ENCODE results near the gene METTL16.

METTL16 gene

DNA sequence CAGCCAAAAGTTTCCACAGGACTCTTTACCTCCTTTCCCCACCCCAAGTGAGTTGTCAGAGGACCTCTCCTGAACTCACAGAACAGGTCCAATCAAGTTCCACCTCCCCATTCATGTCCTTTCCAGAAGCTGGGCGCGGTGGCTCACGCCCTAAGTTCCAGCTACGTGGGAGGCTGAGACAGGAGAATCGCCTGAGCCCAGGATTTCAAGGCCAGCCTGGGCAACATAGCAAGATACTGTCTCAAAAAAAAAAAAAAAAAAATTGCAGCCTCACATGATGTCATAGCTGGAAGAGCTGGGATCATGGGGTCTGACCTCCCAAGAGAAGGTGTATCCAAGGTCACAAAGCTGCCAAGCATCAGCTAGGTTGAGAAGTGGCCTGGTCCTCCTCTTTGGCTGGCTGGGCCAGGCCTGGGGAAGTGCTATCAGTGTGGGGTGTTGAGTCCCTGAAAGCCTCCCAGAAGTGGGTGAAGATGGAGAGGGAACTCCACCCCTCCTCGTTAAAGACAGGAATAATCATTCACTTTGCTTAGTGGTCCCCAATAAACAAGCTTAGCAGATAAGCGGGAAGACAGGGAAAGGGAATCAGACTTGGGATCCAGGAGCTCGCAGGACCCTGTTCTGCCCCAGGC is 105.3 kb downstream of the METTL16 start:
- H3K9me3 Mint-ChIP-seq: no peaks in the 10 kb centered on the region
- intact Hi-C loops (cut with micrococcal nuclease): no loop called here
- no peaks in the 10 kb centered on the region for H3K27me3 Mint-ChIP-seq
- peak overlapping the region; percentile 49 for H3K4me3 Mint-ChIP-seq
- H3K4me1 Mint-ChIP-seq (ENCODE audit: low read depth): peaks cover 58% of the 10 kb centered on the region
- H3K27ac Mint-ChIP-seq: peak overlapping the region; percentile 95
- peaks cover 14% of the 10 kb centered on the region for H3K36me3 Mint-ChIP-seq (ENCODE audit: low read depth)

DNA sequence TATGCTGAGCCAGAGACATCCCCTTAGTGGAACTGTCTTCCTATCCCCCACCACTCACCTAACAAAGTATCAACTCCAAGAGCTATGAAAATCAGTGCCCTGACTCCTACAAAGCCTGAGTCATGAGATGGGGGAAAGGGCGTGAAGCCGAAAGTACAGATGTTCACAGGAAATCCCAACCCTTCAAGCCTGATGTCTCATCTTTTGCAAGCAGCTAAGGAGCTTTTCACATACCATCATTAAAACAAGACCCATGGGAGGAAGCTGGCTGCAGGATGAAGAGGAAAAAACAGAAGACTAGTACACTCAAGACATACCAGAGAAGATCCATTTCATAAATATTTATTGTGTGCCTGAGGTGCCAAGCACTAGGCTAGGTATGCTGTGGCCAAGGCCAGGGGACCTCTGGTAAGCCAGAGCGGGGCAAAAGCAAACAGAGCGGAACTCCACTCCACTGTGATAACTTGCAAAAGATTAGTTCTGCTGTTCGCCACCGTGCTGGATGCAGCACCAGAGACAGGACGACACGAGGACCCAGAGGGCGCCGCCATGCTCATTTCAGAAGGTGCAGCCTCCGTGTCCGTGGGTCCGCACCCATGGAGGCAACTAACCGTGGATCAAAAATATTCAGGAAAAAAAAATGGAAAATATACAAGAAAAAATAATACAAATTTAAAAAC is 106.3 kb downstream of the METTL16 start:
- Mint-ChIP-seq H3K9me3 (no peaks in the 10 kb centered on the region), H3K36me3 (ENCODE audit: low read depth) (peaks cover 11% of the 10 kb centered on the region), H3K4me1 (ENCODE audit: low read depth) (peaks cover 58% of the 10 kb centered on the region), H3K27ac (peak overlapping the region; percentile 95), H3K4me3 (peak overlapping the region; percentile 24), H3K27me3 (no peaks in the 10 kb centered on the region)
- intact Hi-C loops (cut with micrococcal nuclease): no loop called here

DNA sequence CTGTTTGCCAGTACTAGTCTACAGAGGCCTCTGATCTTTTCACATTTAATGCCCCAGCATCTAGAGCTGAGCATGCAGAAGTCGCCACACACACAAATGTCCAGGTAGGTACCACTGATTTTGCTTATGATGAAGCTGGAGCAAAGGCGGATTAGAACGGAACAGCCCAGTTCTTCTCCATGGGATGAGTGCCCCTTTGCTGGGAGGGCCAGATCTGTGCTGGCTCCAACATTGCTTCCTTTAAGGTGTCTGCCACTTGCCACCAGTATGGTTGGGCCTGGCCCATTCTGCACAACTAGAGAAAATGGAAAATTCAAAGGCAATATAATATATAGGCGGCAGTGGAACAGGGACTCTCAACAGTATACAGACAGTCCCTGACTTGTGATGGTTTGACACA is 108.6 kb downstream of the METTL16 start:
- H3K27ac Mint-ChIP-seq: peak overlapping the region; percentile 95

DNA sequence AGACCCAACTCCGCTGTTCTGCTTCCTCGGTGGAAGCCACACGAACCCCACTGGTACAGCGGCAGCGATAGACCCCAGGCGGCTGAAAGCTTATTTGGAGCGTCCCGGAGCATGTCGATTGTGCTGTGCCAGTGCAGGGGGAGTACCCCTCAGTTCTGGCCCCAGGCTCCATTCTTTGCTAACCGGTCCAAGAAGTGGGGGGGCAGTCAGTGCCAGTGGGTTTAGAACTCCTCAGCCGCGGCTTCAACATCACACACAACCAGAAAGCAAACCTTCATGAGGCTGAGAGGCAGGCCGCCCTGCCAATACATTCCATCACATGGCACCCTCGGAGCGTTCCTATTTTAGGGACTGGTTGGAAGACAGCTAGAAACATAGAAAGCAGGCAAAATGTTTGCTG is 109.1 kb downstream of the METTL16 start:
- H3K9me3 Mint-ChIP-seq: no peaks in the 10 kb centered on the region
- peaks cover 73% of the 10 kb centered on the region for H3K4me1 Mint-ChIP-seq (ENCODE audit: low read depth)
- H3K4me3 Mint-ChIP-seq: peak overlapping the region; percentile 71
- H3K36me3 Mint-ChIP-seq (ENCODE audit: low read depth): peaks cover 25% of the 10 kb centered on the region
- intact Hi-C loops (cut with micrococcal nuclease): no loop called here
- peak overlapping the region; percentile 95 for H3K27ac Mint-ChIP-seq
- no peaks in the 10 kb centered on the region for H3K27me3 Mint-ChIP-seq

More for the DNA sequence above, 108.6 kb downstream of the METTL16 start:
- Mint-ChIP-seq H3K36me3 (ENCODE audit: low read depth) (peaks cover 25% of the 10 kb centered on the region), H3K9me3 (no peaks in the 10 kb centered on the region), H3K4me3 (no peak overlapping the region), H3K27me3 (no peaks in the 10 kb centered on the region), H3K4me1 (ENCODE audit: low read depth) (peaks cover 73% of the 10 kb centered on the region)
- intact Hi-C loops (cut with micrococcal nuclease): no loop called here

DNA sequence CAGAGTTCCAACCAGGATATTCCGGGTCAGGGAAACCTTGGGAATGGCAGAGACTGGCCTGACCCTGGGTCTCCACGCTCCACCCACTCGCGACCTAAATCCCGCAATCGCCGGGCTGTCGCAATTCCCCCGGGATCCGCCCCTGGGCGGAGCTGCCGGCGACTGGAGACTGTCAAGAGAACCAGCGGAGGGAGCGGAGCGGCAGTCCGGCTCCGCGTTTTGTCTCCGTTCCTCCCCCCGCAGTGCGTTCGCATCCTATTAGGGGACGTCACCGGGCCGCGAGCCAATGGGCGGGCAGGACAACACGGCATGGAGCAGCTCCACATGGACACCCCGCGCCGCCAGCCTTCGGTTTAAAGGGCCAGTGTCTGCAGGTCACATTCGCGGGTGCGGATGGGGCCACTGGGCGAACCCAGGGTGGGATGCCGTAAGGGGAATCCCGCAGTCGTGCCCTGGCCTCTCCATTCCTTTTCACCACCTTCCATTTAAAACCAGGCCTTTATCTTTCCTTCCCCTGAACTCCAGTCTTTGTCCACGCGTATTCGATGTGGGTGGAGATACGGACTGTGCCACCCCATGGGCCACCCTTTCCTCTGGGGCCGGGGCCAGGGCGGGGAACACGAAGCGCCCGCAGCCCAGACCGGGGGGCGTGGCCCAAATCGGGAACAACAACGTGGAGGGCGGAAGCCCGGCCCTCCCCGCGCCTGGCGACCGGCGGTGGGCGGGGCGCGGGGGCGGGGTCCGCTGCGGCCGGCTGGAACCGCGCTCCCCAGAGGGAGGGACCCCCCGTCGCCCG is 110.1 kb downstream of the METTL16 start:
- H3K27ac Mint-ChIP-seq: peak overlapping the region; percentile 95
- peaks cover 73% of the 10 kb centered on the region for H3K4me1 Mint-ChIP-seq (ENCODE audit: low read depth)
- no peaks in the 10 kb centered on the region for H3K9me3 Mint-ChIP-seq
- H3K36me3 Mint-ChIP-seq (ENCODE audit: low read depth): peaks cover 27% of the 10 kb centered on the region
- H3K27me3 Mint-ChIP-seq: no peaks in the 10 kb centered on the region
- peak overlapping the region; percentile 99 for H3K4me3 Mint-ChIP-seq
- intact Hi-C loops (cut with micrococcal nuclease): loop anchor here (1.0 kb wide), 1 partner anchor 9 kb away; no protein-coding TSS in a partner anchor

DNA sequence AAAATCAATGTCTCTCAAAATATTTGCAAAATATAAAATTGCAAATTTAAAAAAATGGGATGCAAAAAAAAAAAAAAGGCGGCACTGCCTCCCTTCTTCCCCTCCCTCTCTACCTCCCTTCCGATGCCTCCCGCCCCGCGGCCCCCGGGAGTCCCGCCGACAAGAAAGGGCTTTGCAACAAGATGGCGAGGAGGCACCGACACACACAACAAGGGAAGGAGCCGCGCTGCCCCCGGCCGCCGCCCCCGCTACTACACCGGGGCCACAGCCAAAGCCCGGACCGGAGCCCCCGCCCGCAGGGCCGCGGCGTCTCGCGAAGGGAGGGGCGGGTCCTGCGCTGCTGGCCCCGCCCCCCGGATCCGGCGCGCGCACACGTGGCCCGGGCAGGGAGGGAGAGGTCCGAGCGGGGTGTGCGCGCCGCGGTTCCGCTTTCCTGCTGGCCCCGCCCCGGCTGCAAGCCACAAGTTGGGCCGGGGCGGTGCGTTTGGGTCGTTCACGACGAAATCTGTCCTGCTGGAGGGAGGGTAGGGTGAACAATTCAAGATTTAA is 110.7 kb downstream of the METTL16 start, which contains the start of gene MNT:
Gene MNT, minus strand, starts transcription at position 184 of the 549 bp plus-strand sequence. CDS start 348 bp downstream, outside the sequence.
- peaks cover 73% of the 10 kb centered on the region for H3K4me1 Mint-ChIP-seq (ENCODE audit: low read depth)
- peaks cover 33% of the 10 kb centered on the region for H3K36me3 Mint-ChIP-seq (ENCODE audit: low read depth)
- H3K9me3 Mint-ChIP-seq: no peaks in the 10 kb centered on the region
- intact Hi-C loops (cut with micrococcal nuclease): loop anchor here (1.0 kb wide), 1 partner anchor 9 kb away; no protein-coding TSS in a partner anchor
- H3K27ac Mint-ChIP-seq: peak within 1 kb of the TSS; percentile 95
- H3K4me3 Mint-ChIP-seq: peak within 1 kb of the TSS; percentile 99
- no peaks in the 10 kb centered on the region for H3K27me3 Mint-ChIP-seq

DNA sequence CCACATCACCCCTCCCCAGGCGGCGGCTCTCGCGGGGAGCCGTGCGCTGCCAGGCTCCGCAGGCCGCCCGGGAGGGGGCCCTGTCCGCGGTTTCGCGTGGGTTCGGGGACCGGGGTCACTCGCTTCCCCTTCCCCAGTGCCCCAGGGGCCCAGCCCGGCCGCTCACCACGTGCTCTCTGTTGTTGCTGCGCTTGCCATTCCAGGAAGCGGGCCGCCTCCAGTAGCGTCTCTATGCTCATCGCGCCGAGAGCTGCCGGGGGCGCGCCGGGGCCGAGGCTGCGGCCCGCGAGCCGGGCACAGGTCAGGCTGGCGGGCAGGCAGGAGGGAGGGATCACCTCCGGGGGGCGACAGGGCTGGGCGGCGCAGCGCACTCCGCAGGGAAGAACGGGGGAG is 111.2 kb downstream of the METTL16 start:
- peak overlapping the region; percentile 95 for H3K27ac Mint-ChIP-seq
- peaks cover 33% of the 10 kb centered on the region for H3K36me3 Mint-ChIP-seq (ENCODE audit: low read depth)
- H3K27me3 Mint-ChIP-seq: no peaks in the 10 kb centered on the region
- peaks cover 73% of the 10 kb centered on the region for H3K4me1 Mint-ChIP-seq (ENCODE audit: low read depth)
- intact Hi-C loops (cut with micrococcal nuclease): no loop called here
- peak overlapping the region; percentile 99 for H3K4me3 Mint-ChIP-seq
- no peaks in the 10 kb centered on the region for H3K9me3 Mint-ChIP-seq

DNA sequence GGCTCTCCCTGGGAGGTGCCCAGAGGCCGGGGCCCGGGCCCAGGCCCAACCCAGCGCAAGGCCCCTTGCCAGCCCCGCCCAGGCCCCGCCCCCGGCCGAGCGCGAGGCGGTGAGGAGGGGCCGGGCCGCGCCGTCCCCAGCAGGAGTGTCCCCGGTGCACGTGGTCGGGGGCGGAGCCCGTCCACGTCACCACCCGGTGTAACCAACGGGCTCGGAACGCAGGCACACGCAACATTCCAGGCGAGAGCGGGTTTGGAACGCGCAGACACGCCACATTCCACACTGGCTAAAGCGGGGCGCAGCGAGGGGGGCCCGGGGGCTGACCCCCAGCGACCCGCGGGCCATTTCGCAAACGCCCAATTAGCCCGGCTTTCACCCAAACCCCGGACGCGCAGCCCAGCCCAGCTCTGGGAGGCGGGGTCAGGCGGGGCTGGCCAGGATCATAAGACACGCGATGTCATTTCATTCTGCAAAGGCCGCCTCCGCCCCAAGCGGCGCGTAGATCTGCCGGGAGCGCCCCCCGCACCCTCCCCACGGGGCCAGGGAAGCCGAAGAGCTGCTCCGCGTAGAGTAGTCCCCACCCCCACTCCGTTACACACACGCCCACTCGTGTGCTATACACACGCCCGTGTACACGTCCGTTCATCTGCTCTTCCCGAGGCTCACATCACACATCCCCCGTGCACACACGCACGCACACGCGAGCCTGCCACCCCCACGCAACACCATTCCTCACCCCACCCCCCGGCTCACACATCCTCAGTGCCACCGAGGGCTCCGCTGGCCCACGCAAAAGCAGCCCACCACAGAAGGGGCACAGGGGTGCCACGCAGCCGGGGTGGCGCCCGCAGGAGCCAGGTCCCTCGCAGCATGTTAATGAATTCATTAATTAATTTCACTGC is 111.9 kb downstream of the METTL16 start:
- Mint-ChIP-seq H3K27me3 (no peaks in the 10 kb centered on the region), H3K9me3 (no peaks in the 10 kb centered on the region), H3K4me3 (peak overlapping the region; percentile 99), H3K36me3 (ENCODE audit: low read depth) (peaks cover 40% of the 10 kb centered on the region), H3K4me1 (ENCODE audit: low read depth) (peaks cover 73% of the 10 kb centered on the region), H3K27ac (peak overlapping the region; percentile 95)
- intact Hi-C loops (cut with micrococcal nuclease): loop anchor here (10.0 kb wide), 1 partner anchor 825 kb away; no protein-coding TSS in a partner anchor

DNA sequence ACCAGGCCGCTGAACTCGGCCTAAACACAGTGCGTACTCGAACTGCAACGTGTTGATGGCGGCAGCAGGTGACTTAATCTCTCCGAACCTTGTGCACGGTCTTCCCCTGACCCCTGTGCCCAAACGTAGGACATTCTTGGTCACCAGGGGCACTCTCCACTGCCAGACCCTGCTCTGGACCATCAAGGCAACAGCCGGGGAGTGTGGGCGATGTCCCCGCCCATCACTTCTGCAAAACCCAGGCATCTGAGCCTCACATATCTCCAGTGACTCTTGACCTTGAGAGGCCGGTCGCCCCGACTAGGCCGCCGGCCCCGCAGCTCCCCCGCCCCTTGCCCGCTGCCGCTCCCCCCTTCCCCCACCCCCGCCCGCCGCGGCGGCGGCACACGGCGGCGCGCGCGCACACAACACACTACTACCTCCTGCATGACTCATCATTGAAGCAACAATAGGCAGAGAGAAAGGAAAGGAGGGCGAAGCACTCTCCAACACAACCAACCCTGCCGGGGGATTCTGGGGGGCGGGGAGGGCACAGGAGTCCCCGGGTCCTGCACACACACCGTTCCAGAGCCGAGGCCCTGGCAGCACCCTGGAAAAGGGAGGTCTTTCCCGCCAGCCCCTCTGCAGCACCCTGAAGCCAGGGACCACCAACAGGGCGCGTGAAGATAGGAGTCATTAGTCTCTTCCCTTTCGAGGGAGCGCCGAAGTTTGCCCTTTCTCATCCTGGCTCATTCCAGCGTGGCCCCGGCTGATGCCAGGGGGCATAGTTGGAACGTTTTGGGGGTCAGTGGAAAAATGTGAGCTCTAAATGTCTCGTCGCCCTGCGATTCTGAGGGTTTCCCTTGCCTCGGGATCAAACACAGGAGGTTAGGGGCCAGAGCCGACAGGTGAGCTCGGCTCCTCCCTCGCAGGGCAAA is 112.8 kb downstream of the METTL16 start:
- intact Hi-C loops (cut with micrococcal nuclease): loop anchor here (10.0 kb wide), 1 partner anchor 824 kb away; no protein-coding TSS in a partner anchor
- peaks cover 73% of the 10 kb centered on the region for H3K4me1 Mint-ChIP-seq (ENCODE audit: low read depth)
- H3K4me3 Mint-ChIP-seq: peak overlapping the region; percentile 99
- H3K27me3 Mint-ChIP-seq: no peaks in the 10 kb centered on the region
- peak overlapping the region; percentile 95 for H3K27ac Mint-ChIP-seq
- no peaks in the 10 kb centered on the region for H3K9me3 Mint-ChIP-seq
- peaks cover 48% of the 10 kb centered on the region for H3K36me3 Mint-ChIP-seq (ENCODE audit: low read depth)

DNA sequence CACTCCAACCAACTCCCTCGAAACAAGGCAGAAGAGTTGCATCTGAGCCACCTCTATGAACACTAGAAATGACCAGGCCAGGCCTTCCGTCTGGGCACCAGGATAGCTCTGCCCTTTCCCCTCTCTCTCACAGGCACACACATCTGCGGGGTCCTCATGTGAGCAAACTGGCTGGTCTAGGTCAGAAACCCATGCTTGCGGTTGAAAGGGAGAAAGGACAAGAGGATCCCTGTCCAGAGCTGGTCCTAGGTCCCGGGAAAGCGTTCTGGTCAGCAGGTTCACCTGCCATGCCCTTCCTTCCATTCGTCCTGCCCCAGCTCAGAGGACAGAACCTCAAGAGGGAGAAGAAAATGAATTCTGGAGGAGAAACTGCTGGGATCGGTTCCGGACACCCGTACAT is 113.5 kb downstream of the METTL16 start:
- peaks cover 65% of the 10 kb centered on the region for H3K4me1 Mint-ChIP-seq (ENCODE audit: low read depth)
- intact Hi-C loops (cut with micrococcal nuclease): loop anchor here (10.0 kb wide), 1 partner anchor 823 kb away; no protein-coding TSS in a partner anchor

DNA sequence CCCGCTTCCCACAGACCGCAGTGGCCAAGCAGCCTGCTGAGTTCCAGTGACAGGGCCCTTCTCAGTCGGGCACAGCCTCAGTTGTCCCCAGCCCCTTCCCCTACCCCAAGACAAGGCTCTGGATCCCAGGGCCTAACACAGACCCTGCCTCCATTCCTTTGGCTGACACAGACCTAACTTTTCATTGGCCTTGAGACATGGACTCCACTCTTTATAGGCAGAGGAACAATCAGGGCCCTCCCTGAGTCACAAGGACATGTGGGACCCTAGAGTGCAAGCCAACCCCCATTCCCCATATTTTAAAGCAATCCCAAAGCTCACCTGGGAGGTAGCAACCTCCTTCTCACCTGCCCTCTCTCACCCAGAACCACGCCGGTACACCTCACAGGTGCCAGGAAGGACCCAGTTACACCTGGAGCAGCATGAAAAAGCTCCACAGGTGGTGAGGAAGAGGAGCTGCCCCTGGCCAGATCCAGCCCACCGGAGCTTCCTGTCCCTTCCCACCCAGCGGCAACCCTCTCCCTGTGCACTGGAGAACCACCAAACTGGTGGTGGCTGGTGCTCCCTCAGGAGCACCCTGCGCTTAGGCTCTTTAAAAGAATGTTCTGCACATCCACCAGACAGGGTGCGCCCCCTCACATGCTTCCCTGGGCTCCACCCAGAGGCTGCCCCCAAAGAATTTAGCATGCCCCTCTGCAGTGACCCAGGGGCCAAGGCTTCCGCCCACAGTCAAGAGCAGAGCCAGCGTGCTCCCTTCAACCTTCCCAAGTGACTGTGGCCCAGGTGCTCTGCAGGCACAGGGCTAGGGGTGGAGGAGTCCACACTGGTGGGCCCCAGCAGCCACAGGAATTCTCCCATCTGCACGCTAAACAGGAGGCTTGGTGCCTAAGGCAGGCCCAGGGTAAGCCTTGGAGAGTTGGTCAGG is 114.2 kb downstream of the METTL16 start:
- peaks cover 54% of the 10 kb centered on the region for H3K36me3 Mint-ChIP-seq (ENCODE audit: low read depth)
- intact Hi-C loops (cut with micrococcal nuclease): loop anchor here (10.0 kb wide), 1 partner anchor 823 kb away; no protein-coding TSS in a partner anchor
- no peaks in the 10 kb centered on the region for H3K9me3 Mint-ChIP-seq
- peak overlapping the region; percentile 99 for H3K4me3 Mint-ChIP-seq
- H3K4me1 Mint-ChIP-seq (ENCODE audit: low read depth): peaks cover 59% of the 10 kb centered on the region
- peak overlapping the region; percentile 95 for H3K27ac Mint-ChIP-seq
- no peaks in the 10 kb centered on the region for H3K27me3 Mint-ChIP-seq

More for the DNA sequence above, 113.5 kb downstream of the METTL16 start:
- Mint-ChIP-seq H3K9me3 (no peaks in the 10 kb centered on the region), H3K27ac (peak overlapping the region; percentile 95), H3K36me3 (ENCODE audit: low read depth) (peaks cover 53% of the 10 kb centered on the region), H3K4me3 (peak overlapping the region; percentile 99), H3K27me3 (no peaks in the 10 kb centered on the region)
